ENCODE results near the gene IL20RA. TPM values are rescaled to one million over a fixed set of nuclear protein-coding genes. Genes with fewer than 3 reads are reported as not detected.
A peak's percentile ranks its signal among the peaks of the same experiment; 100 is the strongest.

Gene IL20RA
- total RNA-seq, 1 experiment from 2014 or later: 3.1 TPM

DNA sequence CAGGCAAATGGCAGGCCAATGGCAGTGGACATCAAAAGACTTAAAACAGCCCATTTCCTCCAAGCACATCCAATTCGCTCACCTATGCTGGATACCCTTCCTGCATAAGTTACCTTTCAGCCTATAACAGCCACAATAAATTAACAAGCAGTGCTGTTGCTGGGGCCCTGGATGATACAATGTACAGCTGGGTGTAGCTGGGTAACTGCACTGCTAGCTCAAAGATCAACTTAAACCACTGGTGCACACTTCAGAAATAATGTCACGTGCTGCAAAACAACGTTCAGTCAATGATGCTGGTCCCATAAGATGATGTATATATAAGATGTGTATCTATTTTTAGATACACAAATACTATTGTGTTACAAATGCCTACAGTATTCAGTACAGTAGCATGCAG, 13.6 kb downstream of the IL20RA start:
- Mint-ChIP-seq H3K9me3 (ENCODE audit: low read depth, unreplicated experiment) (peaks cover 2% of the 10 kb centered on the region), H3K27me3 (ENCODE audit: unreplicated experiment) (no peaks in the 10 kb centered on the region), H3K4me1 (ENCODE audit: low read depth, unreplicated experiment) (peaks cover 2% of the 10 kb centered on the region), H3K4me3 (ENCODE audit: low read depth, unreplicated experiment) (no peak overlapping the region), H3K36me3 (ENCODE audit: insufficient read depth, unreplicated experiment) (peaks cover 6% of the 10 kb centered on the region), H3K27ac (ENCODE audit: unreplicated experiment) (no peak overlapping the region)
- BruUV-seq (replicated peaks): no TSS peak
- no peak for TF ChIP-seq CTCF (IDR thresholded peaks at IDR 0.05; ENCODE audit: unreplicated experiment)
- no peak for DNase-seq
- intact Hi-C loops (cut with micrococcal nuclease; ENCODE audit: unreplicated experiment): no loop called here
- CTCF ChIA-PET: no interaction called here

GRCh38 chr6:137028912-137029311, 15.9 kb downstream of the IL20RA start:
- no peak for TF ChIP-seq CTCF (IDR thresholded peaks at IDR 0.05; ENCODE audit: unreplicated experiment)
- DNase-seq: no peak
- H3K9me3 Mint-ChIP-seq (ENCODE audit: low read depth, unreplicated experiment): peaks cover 2% of the 10 kb centered on the region
- no peaks in the 10 kb centered on the region for H3K27me3 Mint-ChIP-seq (ENCODE audit: unreplicated experiment)
- H3K4me3 Mint-ChIP-seq (ENCODE audit: low read depth, unreplicated experiment): no peak overlapping the region
- peaks cover 6% of the 10 kb centered on the region for H3K36me3 Mint-ChIP-seq (ENCODE audit: insufficient read depth, unreplicated experiment)
- CTCF ChIA-PET: interaction anchor here (0.7 kb wide), 1 partner anchor 15 kb away, joined by 3 read pairs; no protein-coding TSS in a partner anchor
- no peak overlapping the region for H3K27ac Mint-ChIP-seq (ENCODE audit: unreplicated experiment)
- no peaks in the 10 kb centered on the region for H3K4me1 Mint-ChIP-seq (ENCODE audit: low read depth, unreplicated experiment)
- no TSS peak for BruUV-seq (replicated peaks)
- intact Hi-C loops (cut with micrococcal nuclease; ENCODE audit: unreplicated experiment): no loop called here

- Mint-ChIP-seq H3K27ac (ENCODE audit: unreplicated experiment) (peak overlapping the region; percentile 79), H3K9me3 (ENCODE audit: low read depth, unreplicated experiment) (no peaks in the 10 kb centered on the region), H3K27me3 (ENCODE audit: unreplicated experiment) (no peaks in the 10 kb centered on the region), H3K4me3 (ENCODE audit: low read depth, unreplicated experiment) (peak overlapping the region; percentile 24), H3K4me1 (ENCODE audit: low read depth, unreplicated experiment) (peaks cover 14% of the 10 kb centered on the region), H3K36me3 (ENCODE audit: insufficient read depth, unreplicated experiment) (peaks cover 6% of the 10 kb centered on the region)
- DNase-seq: peak; percentile 29
- intact Hi-C loops (cut with micrococcal nuclease; ENCODE audit: unreplicated experiment): no loop called here
- no peak for TF ChIP-seq CTCF (IDR thresholded peaks at IDR 0.05; ENCODE audit: unreplicated experiment)
- BruUV-seq (replicated peaks): no TSS peak
- CTCF ChIA-PET: interaction anchor here (0.8 to 1.4 kb wide), 2 partner anchors 11 to 31 kb away, joined by 3 to 4 read pairs; no protein-coding TSS in a partner anchor
These were observed 18.7 kb downstream of the IL20RA start for GRCh38 chr6:137025786-137026730.

DNA sequence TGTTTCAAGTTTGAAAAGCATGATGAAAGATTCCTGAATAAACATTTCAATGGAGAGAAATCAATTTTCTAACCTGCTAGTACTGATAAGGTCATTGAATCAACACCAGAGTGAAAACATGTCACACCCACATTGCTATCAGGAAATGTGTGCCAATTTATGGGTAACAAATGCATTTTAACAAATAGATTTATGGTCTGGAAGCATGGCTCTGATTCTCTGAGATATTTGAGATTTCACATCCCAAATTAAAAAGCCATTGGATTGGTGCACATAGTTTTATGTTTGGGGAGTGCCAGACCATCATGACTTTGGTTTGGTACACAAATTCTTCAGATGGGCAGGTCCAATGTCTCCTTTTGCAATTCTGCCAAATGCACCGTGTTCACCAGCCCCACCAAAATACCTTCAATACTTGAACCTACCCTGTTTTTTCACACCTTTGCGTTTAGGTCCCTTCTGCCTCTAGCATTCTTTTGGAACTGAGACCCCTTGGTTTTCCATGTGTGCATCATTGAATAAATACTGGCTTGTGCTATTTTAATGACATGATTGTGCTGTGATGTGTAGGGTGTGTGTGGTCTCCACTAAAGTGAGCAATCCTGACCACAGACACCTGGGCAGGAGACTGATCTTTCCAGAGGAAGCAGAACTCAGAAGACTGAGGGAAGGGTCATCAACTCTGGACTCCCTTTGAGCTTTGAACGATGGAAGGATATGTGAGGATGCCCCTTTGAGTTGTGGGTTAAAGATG, 20.4 kb downstream of the IL20RA start:
- CTCF ChIA-PET: interaction anchor here (0.5 to 0.6 kb wide), 2 partner anchors 13 to 274 kb away, joined by 3 to 8 read pairs; no protein-coding TSS in a partner anchor
- intact Hi-C loops (cut with micrococcal nuclease; ENCODE audit: unreplicated experiment): no loop called here
- Mint-ChIP-seq H3K36me3 (ENCODE audit: insufficient read depth, unreplicated experiment) (peaks cover 6% of the 10 kb centered on the region), H3K27me3 (ENCODE audit: unreplicated experiment) (no peaks in the 10 kb centered on the region), H3K4me3 (ENCODE audit: low read depth, unreplicated experiment) (no peak overlapping the region), H3K9me3 (ENCODE audit: low read depth, unreplicated experiment) (no peaks in the 10 kb centered on the region), H3K27ac (ENCODE audit: unreplicated experiment) (peak overlapping the region; percentile 56), H3K4me1 (ENCODE audit: low read depth, unreplicated experiment) (peaks cover 14% of the 10 kb centered on the region)
- no TSS peak for BruUV-seq (replicated peaks)
- TF ChIP-seq CTCF (IDR thresholded peaks at IDR 0.05; ENCODE audit: unreplicated experiment): no peak
- DNase-seq: no peak
